Panc1 (cell line): Measurements from ENCODE around the gene UCHL5. TPM values are rescaled to one million over a fixed set of nuclear protein-coding genes. Genes with fewer than 3 reads are reported as not detected.

Source experiments
- ATAC-seq: fragments of 200-7000 bp; cut with Tn5 transposase; 2 replicates; pipeline ENCODE4 v1.9.1; 2020; ENCODE audit warnings: mild to moderate bottlenecking, moderate library complexity
- BruUV-seq: library from RNA; stranded (reverse); fragments of 400-500 nt; replicated peaks from 2 replicates; lab custom pipeline; 2021; lab: Mats Ljungman, UMichigan
- CTCF ChIA-PET: fragments of 300-600 bp; sonication (Branson Sonifier 250); formaldehyde crosslinking; loops from one replicate; lab custom pipeline; 2022; ENCODE audit warnings: antibody characterized with exemption; lab: Charles Lee
- POLR2A ChIA-PET: fragments of 300-600 bp; sonication (Branson Sonifier 250); formaldehyde crosslinking; loops from one replicate; lab custom pipeline; 2022; ENCODE audit warnings: antibody characterized with exemption; lab: Charles Lee
- DNase-seq: peaks from one replicate; pipeline ENCODE4 v3.0.0-alpha.2; 2010; ENCODE audit warnings: low read depth, low spot score
- H3K27ac ChIP-seq: 2 replicates; pipeline ENCODE4 v1.5.1; 2011; ENCODE audit warnings: mild to moderate bottlenecking, low read length, inconsistent platforms
- H3K27me3 ChIP-seq: fragments of 200-500 bp; sonication (Bioruptor generic); 2 replicates; pipeline ENCODE4 v1.6.0; 2014; ENCODE audit warnings: low read length, inconsistent platforms; ENCODE audit not compliant: control insufficient read depth, insufficient read depth
- H3K36me3 ChIP-seq: fragments of 200-500 bp; sonication (Bioruptor generic); 2 replicates; pipeline ENCODE4 v1.5.1; 2014; ENCODE audit warnings: inconsistent platforms, mild to moderate bottlenecking, low read length, moderate library complexity; ENCODE audit not compliant: control insufficient read depth, insufficient read depth
- H3K4me1 ChIP-seq: 2 replicates; pipeline ENCODE4 v1.5.1; 2011; ENCODE audit warnings: inconsistent platforms, mild to moderate bottlenecking, low read length, moderate library complexity; ENCODE audit not compliant: control insufficient read depth, insufficient read depth
- H3K4me3 ChIP-seq, 2 experiments: 2 replicates each; pipeline ENCODE4 v1.5.1; 2011 to 2012; ENCODE audit warnings: low read depth in 2 of 2, low read length in 2 of 2, mild to moderate bottlenecking in 2 of 2, inconsistent platforms in 1 of 2, moderate library complexity in 1 of 2
- H3K9me3 ChIP-seq: fragments of 200-500 bp; sonication (Bioruptor generic); 2 replicates; pipeline ENCODE4 v1.5.1; 2014; ENCODE audit warnings: low read depth, mild to moderate bottlenecking, inconsistent platforms, low read length, moderate library complexity; ENCODE audit not compliant: control insufficient read depth, insufficient read depth
- CTCF ChIP-seq: fragments of 450-650 bp; IDR thresholded peaks from 2 replicates; pipeline ENCODE4 v1.5.1; 2017; ENCODE audit warnings: mild to moderate bottlenecking
- POLR2AphosphoS5 ChIP-seq: IDR thresholded peaks from 2 replicates; pipeline ENCODE4 v1.6.1; 2012; ENCODE audit warnings: mild to moderate bottlenecking, low read depth, low read length, moderate library complexity
- SIN3A ChIP-seq: IDR thresholded peaks from 2 replicates; pipeline ENCODE4 v1.6.1; 2012; ENCODE audit warnings: low read depth, mild to moderate bottlenecking, low read length, moderate library complexity, borderline replicate concordance; ENCODE audit not compliant: insufficient read depth
- TCF7L2 ChIP-seq: IDR thresholded peaks from 2 replicates; pipeline ENCODE4 v1.6.1; 2011; ENCODE audit warnings: mild to moderate bottlenecking, low read depth, low read length, inconsistent platforms
- in situ Hi-C: cut with HindIII; loops from 2 replicates; pipeline ENCODE4 v1.10.0; 2016; ENCODE audit warnings: low sequenced_read_pairs, low pct_unique_long_range_greater_than_20kb
- intact Hi-C: fragments of 100-400 bp; cut with micrococcal nuclease; formaldehyde crosslinking; loops from one replicate; pipeline ENCODE4 v1.10.0; 2022; ENCODE audit not compliant: unreplicated experiment
- total RNA-seq: library from RNA; stranded (reverse); gene quantifications from one replicate; pipeline ENCODE4 v1.2.1, GENCODE V29; 2021; ENCODE audit not compliant: unreplicated experiment
- TF ChIP-seq, protein P1 (sequence below), 2 experiments: IDR thresholded peaks; 2 replicates each; pipeline ENCODE4 v1.6.1; 2011 to 2012; ENCODE audit warnings: low read depth in 2 of 2, control low read depth in 1 of 2, low read length in 1 of 2, mild to moderate bottlenecking in 1 of 2, moderate library complexity in 1 of 2; ENCODE audit not compliant: insufficient read depth in 1 of 2

The UCHL5 gene
- total RNA-seq, 1 experiment from 2014 or later, result 42.6 TPM

DNA sequence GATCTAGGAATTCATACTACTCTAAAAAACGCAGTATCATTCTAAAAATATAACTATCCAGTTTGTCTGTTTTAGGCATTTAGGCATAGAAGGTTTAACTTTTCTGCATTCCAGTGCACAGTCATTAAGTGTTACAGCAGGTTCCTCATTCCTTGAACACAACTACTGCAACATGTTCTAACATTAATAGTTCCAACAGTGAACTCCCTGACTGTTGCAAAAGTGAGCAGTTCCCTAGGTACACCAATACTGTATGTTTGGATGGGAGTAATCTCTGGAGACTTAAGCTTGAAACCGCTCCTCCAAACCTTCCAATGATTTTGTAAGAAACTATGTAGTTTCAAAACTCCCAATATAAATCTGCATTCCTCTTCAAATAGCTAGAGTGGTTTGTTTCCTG, 46.2 kb downstream of the UCHL5 start:
- ATAC-seq (no peak), DNase-seq (no peak)
- TF ChIP-seq POLR2AphosphoS5 (no peak), CTCF (no peak), TCF7L2 (no peak), SIN3A (no peak)
- TF ChIP-seq, protein P1, sequence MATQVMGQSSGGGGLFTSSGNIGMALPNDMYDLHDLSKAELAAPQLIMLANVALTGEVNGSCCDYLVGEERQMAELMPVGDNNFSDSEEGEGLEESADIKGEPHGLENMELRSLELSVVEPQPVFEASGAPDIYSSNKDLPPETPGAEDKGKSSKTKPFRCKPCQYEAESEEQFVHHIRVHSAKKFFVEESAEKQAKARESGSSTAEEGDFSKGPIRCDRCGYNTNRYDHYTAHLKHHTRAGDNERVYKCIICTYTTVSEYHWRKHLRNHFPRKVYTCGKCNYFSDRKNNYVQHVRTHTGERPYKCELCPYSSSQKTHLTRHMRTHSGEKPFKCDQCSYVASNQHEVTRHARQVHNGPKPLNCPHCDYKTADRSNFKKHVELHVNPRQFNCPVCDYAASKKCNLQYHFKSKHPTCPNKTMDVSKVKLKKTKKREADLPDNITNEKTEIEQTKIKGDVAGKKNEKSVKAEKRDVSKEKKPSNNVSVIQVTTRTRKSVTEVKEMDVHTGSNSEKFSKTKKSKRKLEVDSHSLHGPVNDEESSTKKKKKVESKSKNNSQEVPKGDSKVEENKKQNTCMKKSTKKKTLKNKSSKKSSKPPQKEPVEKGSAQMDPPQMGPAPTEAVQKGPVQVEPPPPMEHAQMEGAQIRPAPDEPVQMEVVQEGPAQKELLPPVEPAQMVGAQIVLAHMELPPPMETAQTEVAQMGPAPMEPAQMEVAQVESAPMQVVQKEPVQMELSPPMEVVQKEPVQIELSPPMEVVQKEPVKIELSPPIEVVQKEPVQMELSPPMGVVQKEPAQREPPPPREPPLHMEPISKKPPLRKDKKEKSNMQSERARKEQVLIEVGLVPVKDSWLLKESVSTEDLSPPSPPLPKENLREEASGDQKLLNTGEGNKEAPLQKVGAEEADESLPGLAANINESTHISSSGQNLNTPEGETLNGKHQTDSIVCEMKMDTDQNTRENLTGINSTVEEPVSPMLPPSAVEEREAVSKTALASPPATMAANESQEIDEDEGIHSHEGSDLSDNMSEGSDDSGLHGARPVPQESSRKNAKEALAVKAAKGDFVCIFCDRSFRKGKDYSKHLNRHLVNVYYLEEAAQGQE (IDR thresholded peaks at IDR 0.05; ENCODE audit: insufficient read depth in 1 of 2, low read depth in 2 of 2, low read length in 1 of 2), result no peak
- Histone ChIP-seq H3K27me3 (no peaks in the 10 kb centered on the region), H3K4me3 (no peak overlapping the region), H3K27ac (no peak overlapping the region), H3K9me3 (no peaks in the 10 kb centered on the region), H3K4me1 (no peaks in the 10 kb centered on the region), H3K36me3 (peaks cover 12% of the 10 kb centered on the region)
- intact Hi-C loops (no loop called here), in situ Hi-C loops (no loop called here)
- POLR2A ChIA-PET, result no interaction called here
- CTCF ChIA-PET, result no interaction called here
- no TSS peak for BruUV-seq

DNA sequence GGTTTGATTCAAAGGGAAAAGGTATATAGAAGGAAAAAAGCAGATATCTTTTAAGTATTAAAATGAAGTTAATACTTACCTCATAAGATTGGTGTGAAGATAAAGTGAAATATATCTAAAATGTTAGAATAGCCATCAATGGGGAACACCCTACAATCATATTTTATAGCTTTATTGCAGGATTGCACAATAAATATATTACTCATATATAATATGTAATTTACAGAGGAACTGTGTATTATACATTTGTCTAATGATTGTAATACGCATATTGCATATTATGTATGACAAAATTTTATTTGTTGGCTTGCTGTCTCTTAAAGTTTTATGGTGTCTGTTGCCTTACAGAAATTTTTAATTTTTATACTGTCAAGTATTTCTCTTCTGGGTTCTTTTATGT, 47.8 kb downstream of the UCHL5 start:
- no peaks in the 10 kb centered on the region for H3K9me3 ChIP-seq
- H3K27ac ChIP-seq, result no peak overlapping the region
- DNase-seq (no peak), ATAC-seq (no peak)
- CTCF ChIA-PET, result no interaction called here
- in situ Hi-C loops, result no loop called here
- no peaks in the 10 kb centered on the region for H3K27me3 ChIP-seq
- H3K36me3 ChIP-seq, result peaks cover 5% of the 10 kb centered on the region
- POLR2A ChIA-PET, result no interaction called here
- intact Hi-C loops, result no loop called here
- TF ChIP-seq, protein P1 (IDR thresholded peaks at IDR 0.05; ENCODE audit: insufficient read depth in 1 of 2, low read depth in 2 of 2, low read length in 1 of 2), result no peak
- TF ChIP-seq CTCF (no peak), SIN3A (no peak), POLR2AphosphoS5 (no peak), TCF7L2 (no peak)
- no TSS peak for BruUV-seq
- no peak overlapping the region for H3K4me3 ChIP-seq
- no peaks in the 10 kb centered on the region for H3K4me1 ChIP-seq
